Esophagus muscularis mucosa (tissue), 4 donors: ENCODE measurements around the gene CPSF4L. TPM values are rescaled to one million over a fixed set of nuclear protein-coding genes. Genes with fewer than 3 reads are reported as not detected.

Source experiments
- DNase-seq: peaks from one replicate; pipeline ENCODE4 v3.0.0-alpha.2; 2017; ENCODE audit errors: extremely low spot score
- H3K27ac ChIP-seq, 4 donors: fragments of 200-600 bp; sonication (generic); replicated peaks in 1 of 4; 1 replicate in 3 of 4; 2 replicates in 1 of 4; pipeline ENCODE4 v1.5.1; 2016 to 2019; ENCODE audit warnings: mild to moderate bottlenecking in 1 of 4
- H3K27me3 ChIP-seq, 4 donors: fragments of 200-600 bp; sonication (generic); one replicate each; pipeline versions ENCODE4 v1.5.1 to v1.6.0; 2016 to 2019
- H3K36me3 ChIP-seq, 4 donors: fragments of 200-600 bp; sonication (generic); one replicate each; pipeline ENCODE4 v1.5.1; 2016 to 2019
- H3K4me1 ChIP-seq, 4 donors: fragments of 200-600 bp; sonication (generic); one replicate each; pipeline ENCODE4 v1.5.1; 2016 to 2019
- H3K4me3 ChIP-seq, 4 donors: fragments of 200-600 bp; sonication (generic); 1 replicate in 2 of 4; 2 replicates in 2 of 4; pipeline ENCODE4 v1.5.1; 2016 to 2019; ENCODE audit warnings: mild to moderate bottlenecking in 4 of 4, moderate library complexity in 1 of 4
- H3K9me3 ChIP-seq, 4 donors: fragments of 200-600 bp; sonication (generic); 1 replicate in 3 of 4; 2 replicates in 1 of 4; pipeline ENCODE4 v1.5.1; 2016 to 2019
- EP300 ChIP-seq: sonication (generic); formaldehyde crosslinking; IDR thresholded peaks from one replicate; pipeline ENCODE4 v1.6.1; 2017; ENCODE audit warnings: antibody characterized with exemption
- POLR2A ChIP-seq: fragments of 450-650 bp; IDR thresholded peaks from one replicate; pipeline ENCODE4 v1.6.1; 2017; ENCODE audit warnings: antibody characterized with exemption, moderate library complexity, mild to moderate bottlenecking, low read depth
- POLR2AphosphoS5 ChIP-seq, 2 donors: sonication (generic); formaldehyde crosslinking; IDR thresholded peaks; one replicate each; pipeline ENCODE4 v1.6.1; 2017; ENCODE audit warnings: antibody characterized with exemption in 2 of 2
- WGBS: methylation state at CpG from one replicate; pipeline ENCODE4 v1.1.5; 2018; 5-methylcytosine and 5-hydroxymethylcytosine counted together
- intact Hi-C: fragments of 100-400 bp; cut with DNase I; formaldehyde crosslinking; loops from one replicate; pipeline ENCODE4 v1.15.1; 2023
- total RNA-seq, 4 donors: library from RNA; depleted of rRNA; stranded (reverse); fragments of >200 nt; gene quantifications; one replicate each; pipeline versions ENCODE4 v1.1.0 to v1.2.1, GENCODE V29; 2016
- TF ChIP-seq, protein P1 (sequence below), 3 experiments: fragments of 200-600 bp in 2 of 3; fragments of 450-650 bp in 1 of 3; sonication (generic) in 2 of 3; IDR thresholded peaks; one replicate each; pipeline ENCODE4 v1.5.1; 2017 to 2019; ENCODE audit warnings: antibody characterized with exemption in 3 of 3, mild to moderate bottlenecking in 2 of 3, moderate library complexity in 1 of 3

The CPSF4L gene
- total RNA-seq, 4 donors from 2014 or later = not detected

- Histone ChIP-seq H3K27ac (no peak overlapping the region), H3K36me3 (peaks cover 0 to 46% (median 24%) of the 10 kb centered on the region in 4 donors), H3K4me1 (no peaks in the 10 kb centered on the region), H3K27me3 (no peaks in the 10 kb centered on the region), H3K4me3 (no peak overlapping the region), H3K9me3 (no peaks in the 10 kb centered on the region)
- intact Hi-C loops = no loop called here
- DNase-seq = no peak
- WGBS = 73% methylated on average over 4 of the region's 4 CpGs
- TF ChIP-seq, protein P1, sequence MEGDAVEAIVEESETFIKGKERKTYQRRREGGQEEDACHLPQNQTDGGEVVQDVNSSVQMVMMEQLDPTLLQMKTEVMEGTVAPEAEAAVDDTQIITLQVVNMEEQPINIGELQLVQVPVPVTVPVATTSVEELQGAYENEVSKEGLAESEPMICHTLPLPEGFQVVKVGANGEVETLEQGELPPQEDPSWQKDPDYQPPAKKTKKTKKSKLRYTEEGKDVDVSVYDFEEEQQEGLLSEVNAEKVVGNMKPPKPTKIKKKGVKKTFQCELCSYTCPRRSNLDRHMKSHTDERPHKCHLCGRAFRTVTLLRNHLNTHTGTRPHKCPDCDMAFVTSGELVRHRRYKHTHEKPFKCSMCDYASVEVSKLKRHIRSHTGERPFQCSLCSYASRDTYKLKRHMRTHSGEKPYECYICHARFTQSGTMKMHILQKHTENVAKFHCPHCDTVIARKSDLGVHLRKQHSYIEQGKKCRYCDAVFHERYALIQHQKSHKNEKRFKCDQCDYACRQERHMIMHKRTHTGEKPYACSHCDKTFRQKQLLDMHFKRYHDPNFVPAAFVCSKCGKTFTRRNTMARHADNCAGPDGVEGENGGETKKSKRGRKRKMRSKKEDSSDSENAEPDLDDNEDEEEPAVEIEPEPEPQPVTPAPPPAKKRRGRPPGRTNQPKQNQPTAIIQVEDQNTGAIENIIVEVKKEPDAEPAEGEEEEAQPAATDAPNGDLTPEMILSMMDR (IDR thresholded peaks at IDR 0.05) = no peak
- TF ChIP-seq EP300 (no peak), POLR2AphosphoS5 (IDR thresholded peaks at IDR 0.05) (no peak), POLR2A (no peak)
Measured at GRCh38 chr17:73214851-73215250, 46.8 kb downstream of the CPSF4L start.

GRCh38 chr17:73214008-73214407, 47.7 kb downstream of the CPSF4L start:
- Histone ChIP-seq H3K9me3 (no peaks in the 10 kb centered on the region), H3K4me3 (no peak overlapping the region), H3K36me3 (peaks cover 7 to 50% (median 32%) of the 10 kb centered on the region in 4 donors), H3K27me3 (no peaks in the 10 kb centered on the region), H3K27ac (no peak overlapping the region), H3K4me1 (no peaks in the 10 kb centered on the region)
- no peak for DNase-seq
- intact Hi-C loops = no loop called here
- TF ChIP-seq, protein P1 (IDR thresholded peaks at IDR 0.05) = no peak
- TF ChIP-seq EP300 (no peak), POLR2A (no peak), POLR2AphosphoS5 (IDR thresholded peaks at IDR 0.05) (no peak)

- no peaks in the 10 kb centered on the region for H3K9me3 ChIP-seq
- H3K27ac ChIP-seq = no peak overlapping the region
- intact Hi-C loops = no loop called here
- H3K4me3 ChIP-seq = no peak overlapping the region
- no peaks in the 10 kb centered on the region for H3K27me3 ChIP-seq
- WGBS = 75% methylated on average over 13 of the region's 13 CpGs
- peaks cover 0 to 6% (median 2%) of the 10 kb centered on the region in 4 donors for H3K4me1 ChIP-seq
- H3K36me3 ChIP-seq = peaks cover 30 to 59% (median 43%) of the 10 kb centered on the region in 4 donors
- DNase-seq = no peak
- TF ChIP-seq POLR2AphosphoS5 (IDR thresholded peaks at IDR 0.05) = no peak
- TF ChIP-seq EP300 = no peak
- TF ChIP-seq POLR2A = no peak
- TF ChIP-seq, protein P1 (IDR thresholded peaks at IDR 0.05) = no peak
Measured at GRCh38 chr17:73211745-73212144, 49.9 kb downstream of the CPSF4L start.

DNA sequence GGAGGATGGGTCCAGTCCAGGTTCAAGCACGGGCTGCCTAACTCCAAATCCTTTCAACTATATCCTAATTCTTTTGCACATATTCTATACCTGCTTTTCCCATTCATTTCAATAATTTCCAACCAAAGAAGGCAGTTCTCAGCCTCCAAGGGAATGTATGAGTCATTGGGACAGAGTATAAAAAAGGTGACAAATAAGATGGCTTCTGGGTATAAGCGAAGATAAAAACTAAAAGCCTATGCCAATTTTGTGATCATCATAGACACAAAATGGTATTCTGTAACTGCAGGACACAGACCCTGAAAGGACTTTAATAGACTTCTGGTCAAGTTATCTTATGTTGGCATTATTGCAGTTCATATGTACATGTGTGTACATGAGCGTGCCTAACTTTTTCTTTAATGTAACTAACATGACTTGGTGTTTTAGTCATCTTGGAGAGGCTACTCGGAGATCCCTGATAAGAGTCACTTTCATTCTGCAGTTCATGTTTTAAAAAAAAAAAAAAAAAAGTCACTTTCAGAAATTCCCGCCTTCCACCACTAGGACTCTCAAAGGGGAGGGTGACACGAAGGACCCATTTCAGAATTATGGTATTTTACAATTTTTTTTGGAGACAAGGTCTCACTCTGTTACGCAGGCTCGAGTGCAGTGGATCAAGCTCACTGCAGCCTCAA, 51.5 kb downstream of the CPSF4L start:
- 78% methylated on average over 8 of the region's 8 CpGs for WGBS
- no peaks in the 10 kb centered on the region for H3K27me3 ChIP-seq
- H3K4me1 ChIP-seq = peaks cover 0 to 6% (median 2%) of the 10 kb centered on the region in 4 donors
- DNase-seq = no peak
- H3K9me3 ChIP-seq = no peaks in the 10 kb centered on the region
- TF ChIP-seq POLR2A = no peak
- TF ChIP-seq EP300 = no peak
- TF ChIP-seq, protein P1 (IDR thresholded peaks at IDR 0.05) = peak in 1 of 3 experiments; percentile 29
- no peak for TF ChIP-seq POLR2AphosphoS5 (IDR thresholded peaks at IDR 0.05)
- H3K36me3 ChIP-seq = peaks cover 41 to 62% (median 49%) of the 10 kb centered on the region in 4 donors
- intact Hi-C loops = no loop called here
- H3K27ac ChIP-seq = no peak overlapping the region
- no peak overlapping the region for H3K4me3 ChIP-seq
